A549 (cell line): ENCODE measurements around the gene SLC26A9. TPM values are rescaled to one million over a fixed set of nuclear protein-coding genes. Genes with fewer than 3 reads are reported as not detected.

Source experiments
- ATAC-seq, 2 experiments: fragments of 200-7000 bp in 1 of 2; fragments of >200 bp in 1 of 2; cut with Nextera tagmentation in 1 of 2; cut with Tn5 transposase in 1 of 2; 3 replicates each; pipeline versions ENCODE4 v1.8.0 to v1.9.1; 2018 to 2020; ENCODE audit warnings: mild to moderate bottlenecking in 1 of 2, moderate library complexity in 1 of 2
- CTCF ChIA-PET: fragments of 300-600 bp; sonication (Branson Sonifier 250); formaldehyde crosslinking; extraction: SDS; loops from one replicate; lab custom pipeline; 2021; ENCODE audit warnings: antibody characterized with exemption, inconsistent platforms; lab: Yijun Ruan, JAX
- POLR2A ChIA-PET: fragments of 350-600 bp; formaldehyde crosslinking; extraction: SDS; loops from one replicate; lab custom pipeline; 2021; ENCODE audit warnings: antibody characterized with exemption, inconsistent platforms; lab: Yijun Ruan, JAX
- DNase-seq, 2 experiments: peaks; one replicate each; pipeline versions ENCODE4 v3.0.0 to v3.0.0-alpha.2; 2011 to 2016; ENCODE audit warnings: low read depth in 1 of 2, low spot score in 1 of 2
- FAIRE-seq: peaks from 2 replicates; lab custom pipeline; 2011; peaks lifted over from hg19 to GRCh38; lab: Jason Lieb, UNC
- H3K27ac ChIP-seq, 2 experiments: fragments of >200 bp; sonication (Bioruptor Twin); formaldehyde crosslinking; 3 replicates each; pipeline ENCODE4 v1.5.1; 2016 to 2017
- H3K4me1 ChIP-seq: fragments of >200 bp; sonication (Bioruptor Twin); formaldehyde crosslinking; 3 replicates; pipeline ENCODE4 v1.6.1; 2016
- H3K4me2 ChIP-seq: fragments of >200 bp; sonication (Bioruptor Twin); formaldehyde crosslinking; 3 replicates; pipeline ENCODE4 v1.6.1; 2016
- H3K4me3 ChIP-seq: fragments of >200 bp; sonication (Bioruptor Twin); formaldehyde crosslinking; 3 replicates; pipeline ENCODE4 v1.5.1; 2016
- H3K9me3 ChIP-seq: fragments of >200 bp; sonication (Bioruptor Twin); formaldehyde crosslinking; 3 replicates; pipeline ENCODE4 v1.6.1; 2016
- CHD2 ChIP-seq: fragments of 150-350 bp; IDR thresholded peaks from 2 replicates; pipeline ENCODE4 v1.6.1; 2014; ENCODE audit warnings: low read length; ENCODE audit not compliant: partially characterized antibody
- EP300 ChIP-seq, 2 experiments: fragments of >200 bp; sonication (Bioruptor Twin); formaldehyde crosslinking; IDR thresholded peaks; 2 replicates in 1 of 2; 3 replicates in 1 of 2; pipeline ENCODE4 v1.6.1; 2016 to 2017
- FOSL2 ChIP-seq, 2 experiments: fragments of 450-650 bp in 1 of 2; fragments of >200 bp in 1 of 2; sonication (Bioruptor Twin) in 1 of 2; formaldehyde crosslinking; IDR thresholded peaks; 2 replicates each; pipeline versions ENCODE4 v1.5.0 to v1.6.1; 2016 to 2020; ENCODE audit warnings: mild to moderate bottlenecking in 1 of 2, moderate library complexity in 1 of 2
- HOXA7 ChIP-seq: fragments of 250-450 bp; sonication (Bioruptor Pico); IDR thresholded peaks from 2 replicates; pipeline ENCODE4 v1.5.0; 2020; ENCODE audit warnings: mild to moderate bottlenecking, moderate library complexity
- HOXB5 ChIP-seq: fragments of 250-450 bp; sonication (Bioruptor Pico); IDR thresholded peaks from 2 replicates; pipeline ENCODE4 v1.5.0; 2020; ENCODE audit warnings: mild to moderate bottlenecking, moderate library complexity
- JUN ChIP-seq, 2 experiments: fragments of >200 bp; sonication (Bioruptor Twin); formaldehyde crosslinking; IDR thresholded peaks; 2 replicates in 1 of 2; 3 replicates in 1 of 2; pipeline ENCODE4 v1.6.1; 2016 to 2017
- KDM1A ChIP-seq: fragments of 200-600 bp; sonication (generic); IDR thresholded peaks from 2 replicates; pipeline ENCODE4 v1.6.1; 2016; ENCODE audit warnings: low read depth, mild to moderate bottlenecking
- KDM5A ChIP-seq: fragments of 200-600 bp; sonication (generic); IDR thresholded peaks from 2 replicates; pipeline ENCODE4 v1.6.1; 2016; ENCODE audit warnings: antibody characterized with exemption, mild to moderate bottlenecking
- MAZ ChIP-seq: fragments of 150-350 bp; IDR thresholded peaks from 2 replicates; pipeline ENCODE4 v1.6.1; 2014; ENCODE audit warnings: antibody characterized with exemption, low read depth, low read length, borderline replicate concordance
- NPAS2 ChIP-seq: fragments of 250-450 bp; sonication (Bioruptor Pico); IDR thresholded peaks from 2 replicates; pipeline ENCODE4 v1.8.0; 2022; ENCODE audit warnings: mild to moderate bottlenecking, moderate library complexity, borderline replicate concordance
- NR3C1 ChIP-seq: fragments of >200 bp; sonication (Bioruptor Twin); formaldehyde crosslinking; IDR thresholded peaks from 3 replicates; pipeline ENCODE4 v1.6.1; 2017
- PBX3 ChIP-seq: IDR thresholded peaks from 2 replicates; pipeline ENCODE4 v1.6.1; 2012
- PHF8 ChIP-seq: fragments of 200-600 bp; sonication (generic); IDR thresholded peaks from 2 replicates; pipeline ENCODE4 v1.6.1; 2016; ENCODE audit warnings: low read depth, mild to moderate bottlenecking, antibody characterized with exemption, moderate library complexity, borderline replicate concordance
- RAD21 ChIP-seq, 2 experiments: fragments of >200 bp in 1 of 2; sonication (Bioruptor Twin) in 1 of 2; formaldehyde crosslinking in 1 of 2; IDR thresholded peaks in 1 of 2; conservative IDR thresholded peaks in 1 of 2; 2 replicates in 1 of 2; 3 replicates in 1 of 2; pipeline ENCODE4 v1.6.1; 2012 to 2018; ENCODE audit warnings: inconsistent platforms in 1 of 2
- RARB ChIP-seq: fragments of 250-450 bp; sonication (Bioruptor Pico); IDR thresholded peaks from 2 replicates; pipeline ENCODE4 v1.8.0; 2021; ENCODE audit warnings: mild to moderate bottlenecking, moderate library complexity
- RNF2 ChIP-seq: fragments of 200-600 bp; sonication (generic); IDR thresholded peaks from 2 replicates; pipeline ENCODE4 v1.6.1; 2016; ENCODE audit warnings: low read depth, mild to moderate bottlenecking, antibody characterized with exemption, moderate library complexity, borderline replicate concordance
- SMC3 ChIP-seq: fragments of >200 bp; sonication (Bioruptor Twin); formaldehyde crosslinking; IDR thresholded peaks from 3 replicates; pipeline ENCODE4 v1.6.1; 2018; ENCODE audit warnings: inconsistent platforms
- ZC3H11A ChIP-seq: fragments of 450-650 bp; IDR thresholded peaks from 2 replicates; pipeline ENCODE4 v1.6.1; 2014; ENCODE audit warnings: antibody characterized with exemption, mild to moderate bottlenecking
- ZNF302 ChIP-seq: fragments of 250-450 bp; sonication (Bioruptor Pico); IDR thresholded peaks from 2 replicates; pipeline ENCODE4 v1.9.0; 2021; ENCODE audit warnings: inconsistent platforms, mild to moderate bottlenecking, moderate library complexity
- WGBS: methylation state at CpG from one replicate; pipeline ENCODE4 v1.1.6; 2017; ENCODE audit errors: missing lambda C conversion rate; 5-methylcytosine and 5-hydroxymethylcytosine counted together
- polyA plus RNA-seq, 4 experiments: library from polyadenylated mRNA; depleted of rRNA in 3 of 4; stranded (reverse); fragments of >200 nt; fragmentation: RNase III in 1 of 4; extraction: RNeasy Plus Mini Kit Qiagen cat#74134 plus additional on column Dnase treatment in 1 of 4; gene quantifications; 2 replicates in 3 of 4; 3 replicates in 1 of 4; pipeline ENCODE4 v1.2.3, GENCODE V29; 2011 to 2017
- TF ChIP-seq, protein P1 (sequence below): fragments of 150-350 bp; IDR thresholded peaks from 2 replicates; pipeline ENCODE4 v1.6.1; 2014; ENCODE audit warnings: low read depth, mild to moderate bottlenecking, low read length
- TF ChIP-seq, protein P2 (sequence below): fragments of 200-600 bp; sonication (generic); IDR thresholded peaks from 2 replicates; pipeline ENCODE4 v1.6.1; 2016; ENCODE audit warnings: antibody characterized with exemption, mild to moderate bottlenecking, moderate library complexity
- TF ChIP-seq, protein P3 (sequence below): IDR thresholded peaks from 2 replicates; pipeline ENCODE4 v1.6.1; 2012

The SLC26A9 gene
- polyA plus RNA-seq, 2 of the 4 experiments (the other 2 are of a cell fraction): 0.18 to 0.98 TPM

GRCh38 chr1:205986292-205986691, 43.0 kb upstream of the SLC26A9 start (continued):
- TF ChIP-seq, protein P1, sequence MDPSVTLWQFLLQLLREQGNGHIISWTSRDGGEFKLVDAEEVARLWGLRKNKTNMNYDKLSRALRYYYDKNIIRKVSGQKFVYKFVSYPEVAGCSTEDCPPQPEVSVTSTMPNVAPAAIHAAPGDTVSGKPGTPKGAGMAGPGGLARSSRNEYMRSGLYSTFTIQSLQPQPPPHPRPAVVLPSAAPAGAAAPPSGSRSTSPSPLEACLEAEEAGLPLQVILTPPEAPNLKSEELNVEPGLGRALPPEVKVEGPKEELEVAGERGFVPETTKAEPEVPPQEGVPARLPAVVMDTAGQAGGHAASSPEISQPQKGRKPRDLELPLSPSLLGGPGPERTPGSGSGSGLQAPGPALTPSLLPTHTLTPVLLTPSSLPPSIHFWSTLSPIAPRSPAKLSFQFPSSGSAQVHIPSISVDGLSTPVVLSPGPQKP: no peak
- no peak for TF ChIP-seq RNF2
- TF ChIP-seq MAZ: no peak
- no peak for TF ChIP-seq HOXA7 (CRISPR knock-in tag)

- no peak for DNase-seq
- TF ChIP-seq SMC3 (no peak), MAZ (no peak), HOXB5 (CRISPR knock-in tag) (no peak), NR3C1 (no peak), KDM5A (no peak), PBX3 (no peak), HOXA7 (CRISPR knock-in tag) (no peak), ZC3H11A (no peak), JUN (IDR thresholded peaks at IDR 0.05) (no peak), FOSL2 (IDR thresholded peaks at IDR 0.05) (no peak), FOSL2 (CRISPR knock-in tag; IDR thresholded peaks at IDR 0.05) (no peak), RARB (no peak), KDM1A (no peak), NPAS2 (no peak), CHD2 (no peak), RAD21 (conservative IDR thresholded peaks at IDR 0.05 in 1 of 2, IDR thresholded peaks at IDR 0.05 in 1 of 2) (no peak), PHF8 (no peak), ZNF302 (CRISPR knock-in tag) (no peak), EP300 (IDR thresholded peaks at IDR 0.05) (no peak)
- TF ChIP-seq, protein P2, sequence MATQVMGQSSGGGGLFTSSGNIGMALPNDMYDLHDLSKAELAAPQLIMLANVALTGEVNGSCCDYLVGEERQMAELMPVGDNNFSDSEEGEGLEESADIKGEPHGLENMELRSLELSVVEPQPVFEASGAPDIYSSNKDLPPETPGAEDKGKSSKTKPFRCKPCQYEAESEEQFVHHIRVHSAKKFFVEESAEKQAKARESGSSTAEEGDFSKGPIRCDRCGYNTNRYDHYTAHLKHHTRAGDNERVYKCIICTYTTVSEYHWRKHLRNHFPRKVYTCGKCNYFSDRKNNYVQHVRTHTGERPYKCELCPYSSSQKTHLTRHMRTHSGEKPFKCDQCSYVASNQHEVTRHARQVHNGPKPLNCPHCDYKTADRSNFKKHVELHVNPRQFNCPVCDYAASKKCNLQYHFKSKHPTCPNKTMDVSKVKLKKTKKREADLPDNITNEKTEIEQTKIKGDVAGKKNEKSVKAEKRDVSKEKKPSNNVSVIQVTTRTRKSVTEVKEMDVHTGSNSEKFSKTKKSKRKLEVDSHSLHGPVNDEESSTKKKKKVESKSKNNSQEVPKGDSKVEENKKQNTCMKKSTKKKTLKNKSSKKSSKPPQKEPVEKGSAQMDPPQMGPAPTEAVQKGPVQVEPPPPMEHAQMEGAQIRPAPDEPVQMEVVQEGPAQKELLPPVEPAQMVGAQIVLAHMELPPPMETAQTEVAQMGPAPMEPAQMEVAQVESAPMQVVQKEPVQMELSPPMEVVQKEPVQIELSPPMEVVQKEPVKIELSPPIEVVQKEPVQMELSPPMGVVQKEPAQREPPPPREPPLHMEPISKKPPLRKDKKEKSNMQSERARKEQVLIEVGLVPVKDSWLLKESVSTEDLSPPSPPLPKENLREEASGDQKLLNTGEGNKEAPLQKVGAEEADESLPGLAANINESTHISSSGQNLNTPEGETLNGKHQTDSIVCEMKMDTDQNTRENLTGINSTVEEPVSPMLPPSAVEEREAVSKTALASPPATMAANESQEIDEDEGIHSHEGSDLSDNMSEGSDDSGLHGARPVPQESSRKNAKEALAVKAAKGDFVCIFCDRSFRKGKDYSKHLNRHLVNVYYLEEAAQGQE: no peak
- TF ChIP-seq, protein P3, sequence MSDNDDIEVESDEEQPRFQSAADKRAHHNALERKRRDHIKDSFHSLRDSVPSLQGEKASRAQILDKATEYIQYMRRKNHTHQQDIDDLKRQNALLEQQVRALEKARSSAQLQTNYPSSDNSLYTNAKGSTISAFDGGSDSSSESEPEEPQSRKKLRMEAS: no peak
- TF ChIP-seq, all 56 proteins: peak for 0
- FAIRE-seq (no peak), ATAC-seq (no peak)
- ChIA-PET CTCF (interaction anchor here (0.7 to 13.5 kb wide), 18 partner anchors 8 to 327 kb away, joined by 3 to 822 read pairs (median 9); no protein-coding TSS in a partner anchor), POLR2A (no interaction called here)
- Histone ChIP-seq H3K4me1 (peaks cover 4% of the 10 kb centered on the region; the same call in 1 of the 3 replicates), H3K4me3 (no peak overlapping the region), H3K9me3 (no peaks in the 10 kb centered on the region), H3K4me2 (no peak overlapping the region), H3K27ac (no peak overlapping the region)
- WGBS: 81% methylated on average over 9 of the region's 9 CpGs
Measured at GRCh38 chr1:205985330-205986005, 42.2 kb upstream of the SLC26A9 start.
